ENCODE measurements around the gene ABCB1. TPM values are rescaled to one million over a fixed set of nuclear protein-coding genes. Genes with fewer than 3 reads are reported as not detected.

ABCB1 gene
- polyA plus RNA-seq, 1 experiment, result 2.9 TPM

DNA sequence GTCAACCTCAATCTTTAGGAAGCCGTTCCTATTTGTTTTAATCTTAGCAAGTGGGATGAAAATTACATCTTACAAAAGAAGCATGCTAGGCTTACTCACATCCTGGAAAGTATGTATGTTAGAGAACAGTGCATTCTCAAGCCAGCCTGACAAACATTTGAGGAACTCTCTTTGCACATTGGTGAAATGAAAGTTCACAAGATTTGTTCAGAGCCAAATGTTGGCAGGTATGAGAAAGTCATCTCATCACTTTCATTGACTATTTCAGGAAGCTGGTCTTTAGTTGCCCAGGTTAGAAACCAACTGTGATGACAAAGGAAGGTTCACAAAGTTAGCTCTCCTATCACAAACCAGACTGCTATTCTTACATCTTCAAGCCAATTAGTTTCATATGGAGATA is 57.1 kb downstream of the ABCB1 start:
- no peak overlapping the region for H3K27ac ChIP-seq (ENCODE audit: low read depth, low read length)
- H3K4me3 ChIP-seq (ENCODE audit: low read depth, low read length), result no peak overlapping the region
- ChIA-PET POLR2A (no interaction called here), CTCF (interaction anchor here (1.5 kb wide), 1 partner anchor 231 kb away, joined by 4 read pairs; no protein-coding TSS in a partner anchor)
- H3K27me3 ChIP-seq (ENCODE audit: control insufficient read depth, insufficient read depth, low read length), result no peaks in the 10 kb centered on the region
- TF ChIP-seq, protein P1, sequence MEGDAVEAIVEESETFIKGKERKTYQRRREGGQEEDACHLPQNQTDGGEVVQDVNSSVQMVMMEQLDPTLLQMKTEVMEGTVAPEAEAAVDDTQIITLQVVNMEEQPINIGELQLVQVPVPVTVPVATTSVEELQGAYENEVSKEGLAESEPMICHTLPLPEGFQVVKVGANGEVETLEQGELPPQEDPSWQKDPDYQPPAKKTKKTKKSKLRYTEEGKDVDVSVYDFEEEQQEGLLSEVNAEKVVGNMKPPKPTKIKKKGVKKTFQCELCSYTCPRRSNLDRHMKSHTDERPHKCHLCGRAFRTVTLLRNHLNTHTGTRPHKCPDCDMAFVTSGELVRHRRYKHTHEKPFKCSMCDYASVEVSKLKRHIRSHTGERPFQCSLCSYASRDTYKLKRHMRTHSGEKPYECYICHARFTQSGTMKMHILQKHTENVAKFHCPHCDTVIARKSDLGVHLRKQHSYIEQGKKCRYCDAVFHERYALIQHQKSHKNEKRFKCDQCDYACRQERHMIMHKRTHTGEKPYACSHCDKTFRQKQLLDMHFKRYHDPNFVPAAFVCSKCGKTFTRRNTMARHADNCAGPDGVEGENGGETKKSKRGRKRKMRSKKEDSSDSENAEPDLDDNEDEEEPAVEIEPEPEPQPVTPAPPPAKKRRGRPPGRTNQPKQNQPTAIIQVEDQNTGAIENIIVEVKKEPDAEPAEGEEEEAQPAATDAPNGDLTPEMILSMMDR (IDR thresholded peaks at IDR 0.05; ENCODE audit: low read depth, low read length), result no peak
- H3K9me3 ChIP-seq (ENCODE audit: control insufficient read depth, insufficient read depth, low read length), result no peaks in the 10 kb centered on the region
- no peak for DNase-seq (ENCODE audit: low read depth, low spot score)

DNA sequence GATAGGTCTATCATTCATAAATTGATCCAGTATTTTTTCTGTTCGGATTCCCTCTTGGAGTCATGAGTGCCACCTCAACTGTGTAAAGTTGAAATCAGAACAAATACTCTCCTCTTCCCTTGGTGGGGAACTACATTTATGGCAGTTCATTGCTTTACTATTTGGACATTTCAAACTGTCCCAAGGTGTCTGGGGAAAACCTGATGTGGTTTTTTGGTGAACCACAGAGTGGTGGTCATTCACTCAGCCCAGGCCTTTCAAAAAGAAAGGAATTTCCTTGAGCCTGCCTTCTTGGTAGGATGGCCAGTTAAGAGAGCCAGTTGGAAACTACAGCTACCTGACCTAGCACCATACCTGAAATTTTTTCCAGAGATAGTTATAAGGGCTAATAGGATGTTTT is 59.0 kb downstream of the ABCB1 start:
- Histone ChIP-seq H3K27me3 (ENCODE audit: control insufficient read depth, insufficient read depth, low read length) (peaks cover 3% of the 10 kb centered on the region), H3K4me3 (ENCODE audit: low read depth, low read length) (no peak overlapping the region), H3K27ac (ENCODE audit: low read depth, low read length) (no peak overlapping the region), H3K9me3 (ENCODE audit: control insufficient read depth, insufficient read depth, low read length) (no peaks in the 10 kb centered on the region)
- TF ChIP-seq, protein P1 (IDR thresholded peaks at IDR 0.05; ENCODE audit: low read depth, low read length), result no peak
- ChIA-PET CTCF (no interaction called here), POLR2A (no interaction called here)
- no peak for DNase-seq (ENCODE audit: low read depth, low spot score)

DNA sequence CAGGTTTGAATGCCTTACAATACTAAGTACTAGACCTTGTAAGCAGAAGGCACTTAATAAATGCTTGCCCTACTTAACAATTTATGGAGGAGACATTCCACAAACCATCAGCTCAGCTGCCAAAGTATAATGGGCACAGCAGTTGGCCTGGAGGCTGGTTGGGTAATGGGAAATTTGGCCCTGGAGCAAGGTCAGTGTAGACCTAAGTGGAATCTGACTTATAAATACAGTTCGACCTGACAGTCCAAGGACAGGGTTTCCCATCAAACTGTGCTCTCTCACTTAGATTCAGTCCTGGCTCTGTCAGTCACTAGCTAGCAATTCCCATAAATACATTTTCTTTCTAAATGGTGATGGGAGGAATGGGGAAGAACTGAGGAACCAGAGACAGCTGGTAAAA is 62.6 kb downstream of the ABCB1 start:
- TF ChIP-seq, protein P1 (IDR thresholded peaks at IDR 0.05; ENCODE audit: low read depth, low read length), result no peak
- ChIA-PET CTCF (no interaction called here), POLR2A (no interaction called here)
- peaks cover 3% of the 10 kb centered on the region for H3K27me3 ChIP-seq (ENCODE audit: control insufficient read depth, insufficient read depth, low read length)
- no peak for DNase-seq (ENCODE audit: low read depth, low spot score)
- no peak overlapping the region for H3K4me3 ChIP-seq (ENCODE audit: low read depth, low read length)
- H3K27ac ChIP-seq (ENCODE audit: low read depth, low read length), result no peak overlapping the region
- no peaks in the 10 kb centered on the region for H3K9me3 ChIP-seq (ENCODE audit: control insufficient read depth, insufficient read depth, low read length)

DNA sequence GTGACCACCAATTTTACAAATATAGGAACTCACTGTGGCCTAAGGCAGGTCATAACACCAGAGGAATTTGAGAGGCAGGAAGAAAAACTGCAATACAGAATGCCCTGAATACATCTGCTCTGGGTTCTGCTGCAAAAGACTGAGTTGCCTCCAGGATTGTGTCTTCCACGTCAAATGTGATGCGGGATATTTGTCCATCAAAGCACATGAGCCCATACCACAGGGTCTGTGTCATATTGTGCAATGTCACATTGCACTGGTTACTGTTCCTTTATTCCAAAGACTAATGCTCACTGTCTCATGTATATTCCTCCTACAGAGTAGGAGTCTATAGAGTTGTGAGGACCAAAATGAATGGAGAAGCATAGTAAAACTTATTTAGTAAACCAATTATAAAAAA is 66.6 kb downstream of the ABCB1 start:
- POLR2A ChIA-PET, result interaction anchor here (0.7 kb wide), 1 partner anchor 8 kb away, joined by 3 read pairs; no protein-coding TSS in a partner anchor
- no peak for DNase-seq (ENCODE audit: low read depth, low spot score)
- CTCF ChIA-PET, result no interaction called here
- TF ChIP-seq, protein P1 (IDR thresholded peaks at IDR 0.05; ENCODE audit: low read depth, low read length), result no peak
- Histone ChIP-seq H3K27me3 (ENCODE audit: control insufficient read depth, insufficient read depth, low read length) (peaks cover 3% of the 10 kb centered on the region), H3K9me3 (ENCODE audit: control insufficient read depth, insufficient read depth, low read length) (no peaks in the 10 kb centered on the region), H3K4me3 (ENCODE audit: low read depth, low read length) (no peak overlapping the region), H3K27ac (ENCODE audit: low read depth, low read length) (no peak overlapping the region)

DNA sequence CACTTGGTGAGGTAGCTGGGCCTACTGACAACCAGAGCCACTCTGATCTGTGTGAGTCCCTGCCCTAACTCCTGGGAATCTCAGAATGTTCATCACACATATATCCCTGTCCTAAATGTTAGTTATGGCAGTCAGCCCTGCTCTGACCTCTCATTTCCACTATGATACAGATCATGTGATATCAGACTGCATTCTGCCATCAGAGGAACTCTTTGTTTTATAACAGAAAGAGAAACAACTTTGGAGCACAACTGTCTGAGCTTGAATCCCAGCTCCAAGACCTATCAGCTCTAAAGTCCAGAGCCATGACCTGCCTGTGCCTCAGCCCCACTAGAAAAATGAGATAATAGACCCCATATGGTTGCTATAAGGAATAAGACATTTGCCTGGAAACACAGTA is 70.6 kb downstream of the ABCB1 start:
- CTCF ChIA-PET, result no interaction called here
- DNase-seq (ENCODE audit: low read depth, low spot score), result no peak
- POLR2A ChIA-PET, result no interaction called here
- H3K9me3 ChIP-seq (ENCODE audit: control insufficient read depth, insufficient read depth, low read length), result no peaks in the 10 kb centered on the region
- no peak overlapping the region for H3K27ac ChIP-seq (ENCODE audit: low read depth, low read length)
- H3K4me3 ChIP-seq (ENCODE audit: low read depth, low read length), result no peak overlapping the region
- no peaks in the 10 kb centered on the region for H3K27me3 ChIP-seq (ENCODE audit: control insufficient read depth, insufficient read depth, low read length)
- TF ChIP-seq, protein P1 (IDR thresholded peaks at IDR 0.05; ENCODE audit: low read depth, low read length), result no peak
